ENCODE results near the gene LBX1.

LBX1 gene

DNA sequence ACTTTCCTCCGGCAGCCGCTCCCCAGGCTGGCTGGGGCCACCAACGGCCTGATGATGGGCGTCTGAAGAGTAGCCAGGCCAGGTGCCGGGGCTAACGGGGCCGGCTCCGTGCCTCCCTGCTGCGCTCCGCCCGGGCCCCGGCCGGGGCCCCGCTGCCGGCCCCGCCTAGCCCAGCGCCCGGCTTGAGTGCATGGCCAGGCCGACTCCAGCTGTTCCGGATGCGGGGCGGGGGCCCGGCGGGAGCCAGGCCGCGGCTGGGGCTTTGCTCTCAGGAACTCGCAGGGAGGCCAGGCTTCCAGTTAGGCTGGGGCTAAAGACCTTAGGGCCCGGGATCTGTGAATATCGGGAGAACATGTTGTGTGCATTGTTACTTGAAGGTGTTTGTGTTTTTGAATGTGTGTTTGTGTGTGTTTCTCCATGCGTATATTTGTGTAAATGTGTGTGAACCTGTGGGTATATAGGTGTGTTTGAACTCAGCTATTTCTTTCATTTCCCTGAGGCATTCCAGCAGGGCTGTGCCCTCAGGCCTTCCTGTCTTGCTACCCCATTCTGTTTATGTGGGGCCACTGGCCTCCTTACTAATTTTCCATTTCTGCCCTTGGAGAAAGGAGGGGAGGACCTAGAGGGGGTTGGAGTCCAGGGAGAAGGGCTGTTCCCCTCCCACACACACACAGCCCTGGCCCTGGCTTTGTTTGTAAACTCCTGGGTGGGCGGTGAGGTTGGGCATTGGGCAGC is 1.1 kb upstream of the LBX1 start:
- H3K27me3 Mint-ChIP-seq (ENCODE audit: low read depth), result peaks cover 97% of the 10 kb centered on the region
- peak overlapping the region; percentile 74 to 93 (median 78) for H3K4me3 Mint-ChIP-seq
- peaks cover 32% of the 10 kb centered on the region for H3K4me1 Mint-ChIP-seq
- H3K36me3 Mint-ChIP-seq (ENCODE audit: low read depth), result no peaks in the 10 kb centered on the region
- no peaks in the 10 kb centered on the region for H3K9me3 Mint-ChIP-seq
- TF ChIP-seq, protein P1, sequence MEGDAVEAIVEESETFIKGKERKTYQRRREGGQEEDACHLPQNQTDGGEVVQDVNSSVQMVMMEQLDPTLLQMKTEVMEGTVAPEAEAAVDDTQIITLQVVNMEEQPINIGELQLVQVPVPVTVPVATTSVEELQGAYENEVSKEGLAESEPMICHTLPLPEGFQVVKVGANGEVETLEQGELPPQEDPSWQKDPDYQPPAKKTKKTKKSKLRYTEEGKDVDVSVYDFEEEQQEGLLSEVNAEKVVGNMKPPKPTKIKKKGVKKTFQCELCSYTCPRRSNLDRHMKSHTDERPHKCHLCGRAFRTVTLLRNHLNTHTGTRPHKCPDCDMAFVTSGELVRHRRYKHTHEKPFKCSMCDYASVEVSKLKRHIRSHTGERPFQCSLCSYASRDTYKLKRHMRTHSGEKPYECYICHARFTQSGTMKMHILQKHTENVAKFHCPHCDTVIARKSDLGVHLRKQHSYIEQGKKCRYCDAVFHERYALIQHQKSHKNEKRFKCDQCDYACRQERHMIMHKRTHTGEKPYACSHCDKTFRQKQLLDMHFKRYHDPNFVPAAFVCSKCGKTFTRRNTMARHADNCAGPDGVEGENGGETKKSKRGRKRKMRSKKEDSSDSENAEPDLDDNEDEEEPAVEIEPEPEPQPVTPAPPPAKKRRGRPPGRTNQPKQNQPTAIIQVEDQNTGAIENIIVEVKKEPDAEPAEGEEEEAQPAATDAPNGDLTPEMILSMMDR (IDR thresholded peaks at IDR 0.05; ENCODE audit: unreplicated experiment in 3 of 3), result no peak
- H3K27ac Mint-ChIP-seq, result peak overlapping the region in 1 of 3 experiments; percentile 74

DNA sequence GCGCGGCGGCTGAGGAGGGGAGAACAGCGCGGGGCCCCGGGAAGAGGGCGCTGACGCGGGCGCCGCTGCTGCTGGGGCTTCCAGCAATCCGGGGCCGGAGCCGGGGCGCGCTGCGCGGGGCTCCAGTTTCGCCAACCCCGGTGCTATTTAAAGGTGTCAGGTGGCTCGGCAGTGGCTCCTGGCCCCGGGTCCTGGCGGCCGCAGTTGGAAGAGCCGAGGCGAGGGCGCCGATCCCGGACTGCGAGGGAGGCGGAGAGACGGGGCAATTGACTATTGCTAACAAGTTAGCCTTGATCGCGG is 347 bp downstream of the LBX1 start:
- no peaks in the 10 kb centered on the region for H3K9me3 Mint-ChIP-seq
- H3K36me3 Mint-ChIP-seq (ENCODE audit: low read depth), result no peaks in the 10 kb centered on the region
- H3K27me3 Mint-ChIP-seq (ENCODE audit: low read depth), result peaks cover 95% of the 10 kb centered on the region
- peaks cover 41% of the 10 kb centered on the region for H3K4me1 Mint-ChIP-seq
- peak overlapping the region; percentile 80 to 93 (median 85) for H3K4me3 Mint-ChIP-seq
- H3K27ac Mint-ChIP-seq, result peak overlapping the region in 2 of 3 experiments; percentile 76 to 98
- TF ChIP-seq, protein P1 (IDR thresholded peaks at IDR 0.05; ENCODE audit: unreplicated experiment in 3 of 3), result no peak

DNA sequence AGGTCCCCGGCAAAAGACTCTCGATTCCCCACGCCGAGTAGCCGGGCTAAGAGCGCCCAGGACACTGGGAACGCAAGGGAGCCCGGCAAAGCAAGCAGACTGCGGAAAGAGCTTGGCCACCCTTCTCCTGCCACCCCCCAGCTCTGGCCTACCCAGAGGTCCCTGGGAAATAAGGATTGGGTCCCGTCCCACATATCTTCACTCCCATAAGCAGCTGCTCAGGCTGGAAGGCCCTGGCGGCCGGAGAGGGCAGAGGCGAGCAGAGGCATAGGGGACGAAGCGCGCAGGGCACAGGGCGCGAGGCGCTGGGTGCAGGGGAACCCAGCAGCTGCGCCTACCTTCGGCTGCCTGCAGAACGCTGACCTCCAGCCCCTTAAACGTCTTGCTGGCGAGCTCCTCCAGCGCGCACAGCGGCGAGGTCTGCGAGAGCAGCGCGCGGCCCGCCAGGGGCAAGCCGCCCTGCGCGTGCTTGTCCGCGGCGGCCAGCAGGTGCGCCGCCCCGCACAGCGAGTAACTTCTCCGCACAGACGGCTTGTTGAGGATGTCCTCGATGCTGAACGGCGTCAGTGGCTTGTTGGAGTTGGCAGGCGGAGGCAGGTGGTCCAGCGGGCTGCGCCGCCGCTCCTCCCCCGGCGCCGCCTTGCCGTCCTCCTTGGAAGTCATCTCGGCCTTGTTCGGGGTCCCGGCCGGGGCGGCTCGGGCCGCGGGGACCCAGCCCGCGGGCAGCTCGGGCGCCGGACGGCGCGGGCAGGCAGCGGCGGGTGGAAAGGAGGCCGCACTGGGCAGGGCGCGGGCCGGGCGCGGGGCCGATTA is 904 bp downstream of the LBX1 start:
- Mint-ChIP-seq H3K4me3 (peak overlapping the region; percentile 68 to 79 (median 79)), H3K27ac (peak overlapping the region in 2 of 3 experiments; percentile 72 to 85)

DNA sequence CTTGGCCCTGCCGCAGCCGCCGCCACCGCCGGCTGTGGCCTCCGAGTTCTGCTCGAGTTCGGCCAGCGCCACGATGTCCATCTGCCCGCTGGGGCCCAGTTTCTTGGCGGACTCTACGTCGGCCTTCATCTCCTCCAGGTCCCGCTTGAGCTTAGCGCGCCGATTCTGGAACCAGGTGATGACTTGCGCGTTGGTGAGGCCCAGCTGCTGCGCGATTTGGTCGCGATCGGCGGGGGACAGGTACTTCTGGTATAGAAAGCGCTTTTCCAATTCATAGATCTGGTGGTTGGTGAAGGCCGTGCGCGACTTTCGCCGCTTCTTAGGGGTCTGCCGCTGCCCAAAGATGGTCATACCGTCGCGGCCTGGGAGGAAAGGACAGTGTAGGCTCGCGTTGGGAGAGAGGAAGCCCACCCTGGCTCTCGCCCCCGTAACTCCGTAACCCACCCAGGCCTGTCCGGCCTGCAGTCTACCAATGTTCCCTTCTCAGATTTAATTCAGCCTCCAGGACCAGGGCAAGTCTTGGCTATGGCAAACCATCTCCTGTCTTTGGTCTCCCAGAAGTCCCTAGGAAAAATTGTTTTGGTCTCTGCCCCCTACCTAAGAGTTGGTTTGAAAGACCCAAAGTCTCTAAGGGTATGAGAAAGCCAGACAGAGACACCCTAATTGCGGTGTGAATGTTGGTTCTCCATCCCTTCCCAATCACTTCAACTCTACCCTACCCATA is 1.7 kb downstream of the LBX1 start:
- no peaks in the 10 kb centered on the region for H3K36me3 Mint-ChIP-seq (ENCODE audit: low read depth)
- H3K27ac Mint-ChIP-seq, result peak overlapping the region in 2 of 3 experiments; percentile 72 to 85
- H3K4me3 Mint-ChIP-seq, result peak overlapping the region; percentile 68 to 79 (median 79)
- TF ChIP-seq, protein P1 (IDR thresholded peaks at IDR 0.05; ENCODE audit: unreplicated experiment in 3 of 3), result no peak
- H3K27me3 Mint-ChIP-seq (ENCODE audit: low read depth), result peaks cover 95% of the 10 kb centered on the region
- H3K9me3 Mint-ChIP-seq, result no peaks in the 10 kb centered on the region
- H3K4me1 Mint-ChIP-seq, result peaks cover 43% of the 10 kb centered on the region

More for the DNA sequence above, 904 bp downstream of the LBX1 start:
- Mint-ChIP-seq H3K9me3 (no peaks in the 10 kb centered on the region), H3K36me3 (ENCODE audit: low read depth) (no peaks in the 10 kb centered on the region), H3K27me3 (ENCODE audit: low read depth) (peaks cover 95% of the 10 kb centered on the region), H3K4me1 (peaks cover 43% of the 10 kb centered on the region)
- TF ChIP-seq, protein P1 (IDR thresholded peaks at IDR 0.05; ENCODE audit: unreplicated experiment in 3 of 3), result no peak

DNA sequence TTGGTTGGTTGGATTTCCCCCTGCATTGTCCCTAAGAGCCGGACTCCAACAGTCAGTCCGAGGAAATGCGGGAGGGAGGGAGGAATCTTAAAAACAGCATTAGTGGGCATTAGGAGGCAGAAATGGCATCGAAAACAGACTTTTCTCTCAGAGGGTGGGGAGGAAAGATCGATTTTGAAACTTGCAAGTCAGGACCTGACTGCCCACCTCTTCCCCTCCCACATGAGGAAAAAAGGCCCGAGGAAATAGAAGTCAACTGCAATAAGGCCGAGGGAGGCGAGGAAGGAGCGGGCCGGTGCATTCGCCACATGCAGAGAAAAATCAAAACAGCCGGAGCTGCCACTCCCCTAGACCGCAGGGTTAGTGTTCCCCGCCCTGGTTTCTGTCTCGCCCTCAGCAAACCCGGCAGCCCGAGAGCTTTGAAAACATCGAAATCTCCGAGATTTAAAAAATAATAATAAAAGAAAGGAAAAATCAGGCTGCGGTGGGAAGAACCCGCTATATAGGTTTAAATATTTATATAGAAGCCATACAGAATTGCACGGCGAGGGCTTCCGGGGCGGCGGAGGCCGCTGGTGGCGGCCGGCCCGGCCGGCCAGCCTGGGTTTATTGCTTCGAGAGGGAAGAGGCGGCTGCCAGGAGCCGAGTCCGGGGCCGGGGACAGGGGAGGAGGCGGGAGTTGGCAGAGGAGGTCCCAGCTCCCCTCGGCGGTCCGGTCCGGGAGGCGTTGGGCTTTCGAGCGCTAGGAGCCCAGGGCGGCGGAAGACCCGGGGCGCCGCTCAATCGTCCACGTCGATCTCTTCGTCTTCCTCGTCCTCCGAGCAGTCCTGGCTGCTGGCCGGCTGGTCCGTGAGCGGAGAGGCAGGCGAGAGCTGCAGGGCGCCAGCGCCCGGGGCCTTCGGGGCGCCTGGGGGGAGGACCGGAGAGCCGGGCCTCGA is 2.5 kb downstream of the LBX1 start:
- H3K4me1 Mint-ChIP-seq, result peaks cover 43% of the 10 kb centered on the region
- no peaks in the 10 kb centered on the region for H3K9me3 Mint-ChIP-seq
- TF ChIP-seq, protein P1 (IDR thresholded peaks at IDR 0.05; ENCODE audit: unreplicated experiment in 3 of 3), result no peak
- H3K27ac Mint-ChIP-seq, result peak overlapping the region in 2 of 3 experiments; percentile 29 to 82
- no peaks in the 10 kb centered on the region for H3K36me3 Mint-ChIP-seq (ENCODE audit: low read depth)
- H3K27me3 Mint-ChIP-seq (ENCODE audit: low read depth), result peaks cover 95% of the 10 kb centered on the region
- H3K4me3 Mint-ChIP-seq, result peak overlapping the region; percentile 77 to 80 (median 80)

Measured in nephron (organoid).